Measurements from ENCODE around the gene POLR3K. TPM values are rescaled to one million over a fixed set of nuclear protein-coding genes. Genes with fewer than 3 reads are reported as not detected.
"Not testable (repeated sequence)": the region's sequence is repeated elsewhere in the genome, so short reads cannot be mapped to it uniquely, and the experiment has no call there.

POLR3K gene
- polyA plus RNA-seq, 10 donors, result 5.5 to 9.4 (median 7.8) TPM

- DNase-seq, result not testable (repeated sequence)
Measured at GRCh38 chr16:17062-17765, 36.2 kb downstream of the POLR3K start.

GRCh38 chr16:10772-11171, 42.6 kb downstream of the POLR3K start:
- DNase-seq, result not testable (repeated sequence)

GRCh38 chr16:9903-10665, 43.3 kb downstream of the POLR3K start:
- peak in 2 of 3 donors; percentile 25 to 59 for DNase-seq

Other genes with a start within 250 kb of the POLR3K start
- gene SNRNP25, start 220 bp upstream of the POLR3K start, polyA plus RNA-seq (ENCODE audit: insufficient read length in 10 of 10), result 10 to 100 TPM; 20.6 to 31.2 (median 27.0) TPM
- gene RHBDF1, start 19.0 kb upstream of the POLR3K start, polyA plus RNA-seq (ENCODE audit: insufficient read length in 10 of 10), result 10 to 100 TPM; 34.0 to 60.6 (median 44.9) TPM
- gene MPG, start 24.6 kb upstream of the POLR3K start, polyA plus RNA-seq (ENCODE audit: insufficient read length in 10 of 10), result 10 to 100 TPM; 18.5 to 35.3 (median 24.2) TPM
- 10 to 100 TPM; 23.9 to 31.1 (median 25.7) TPM for gene NPRL3, start 85.1 kb upstream of the POLR3K start, polyA plus RNA-seq (ENCODE audit: insufficient read length in 10 of 10)
- gene HBZ, start 99.0 kb upstream of the POLR3K start, polyA plus RNA-seq (ENCODE audit: insufficient read length in 10 of 10), result 10 to 100 TPM in 2 of 10 donors, 1 to 10 TPM in 7, under 1 TPM in 1; 0.99 to 15.3 (median 5.7) TPM
- 10 to 100 TPM in 6 of 10 donors, 1 to 10 TPM in 4; 2.6 to 40.3 (median 11.9) TPM for gene HBM, start 112.4 kb upstream of the POLR3K start, polyA plus RNA-seq (ENCODE audit: insufficient read length in 10 of 10)
- gene HBA2, start 119.3 kb upstream of the POLR3K start, polyA plus RNA-seq (ENCODE audit: insufficient read length in 10 of 10), result over 10,000 TPM in 3 of 10 donors, 1,000 to 10,000 TPM in 7; 1,262 to 19,401 (median 4,862) TPM
- gene HBA1, start 123.1 kb upstream of the POLR3K start, polyA plus RNA-seq (ENCODE audit: insufficient read length in 10 of 10), result over 10,000 TPM in 1 of 10 donors, 1,000 to 10,000 TPM in 8, 100 to 1,000 TPM in 1; 989 to 14,859 (median 2,589) TPM
- 1 to 10 TPM in 7 of 10 donors, under 1 TPM in 2, not detected in 1; 0.61 to 7.0 (median 1.8) TPM for gene HBQ1, start 126.9 kb upstream of the POLR3K start, polyA plus RNA-seq (ENCODE audit: insufficient read length in 10 of 10)
- gene LUC7L, start 175.8 kb upstream of the POLR3K start, polyA plus RNA-seq (ENCODE audit: insufficient read length in 10 of 10), result 10 to 100 TPM; 51.7 to 94.1 (median 67.2) TPM
- gene FAM234A, start 181.2 kb upstream of the POLR3K start, polyA plus RNA-seq (ENCODE audit: insufficient read length in 10 of 10), result 10 to 100 TPM; 30.2 to 44.4 (median 37.7) TPM
- gene RGS11, start 222.3 kb upstream of the POLR3K start, polyA plus RNA-seq (ENCODE audit: insufficient read length in 10 of 10), result 1 to 10 TPM in 7 of 10 donors, under 1 TPM in 3; 0.64 to 2.7 (median 1.8) TPM
- gene ARHGDIG, start 227.0 kb upstream of the POLR3K start, polyA plus RNA-seq (ENCODE audit: insufficient read length in 10 of 10), result 1 to 10 TPM in 7 of 10 donors, under 1 TPM in 3; 0.40 to 1.7 (median 1.2) TPM
- 1 to 10 TPM in 2 of 10 donors, under 1 TPM in 8; 0.15 to 3.0 (median 0.51) TPM for gene PDIA2, start 229.6 kb upstream of the POLR3K start, polyA plus RNA-seq (ENCODE audit: insufficient read length in 10 of 10)

Measured in muscle of back (tissue), 11 donors.